HG03097 (cell line): ENCODE results near the gene PGPEP1.
"Not testable (repeated sequence)": the region's sequence is repeated elsewhere in the genome, so short reads cannot be mapped to it uniquely, and the experiment has no call there.

Source experiments
- ATAC-seq: cut with Tn5 transposase; IDR thresholded peaks from one replicate; pipeline ENCODE4 v1.9.1; 2021; ENCODE audit not compliant: unreplicated experiment, low FRiP score

Gene PGPEP1

DNA sequence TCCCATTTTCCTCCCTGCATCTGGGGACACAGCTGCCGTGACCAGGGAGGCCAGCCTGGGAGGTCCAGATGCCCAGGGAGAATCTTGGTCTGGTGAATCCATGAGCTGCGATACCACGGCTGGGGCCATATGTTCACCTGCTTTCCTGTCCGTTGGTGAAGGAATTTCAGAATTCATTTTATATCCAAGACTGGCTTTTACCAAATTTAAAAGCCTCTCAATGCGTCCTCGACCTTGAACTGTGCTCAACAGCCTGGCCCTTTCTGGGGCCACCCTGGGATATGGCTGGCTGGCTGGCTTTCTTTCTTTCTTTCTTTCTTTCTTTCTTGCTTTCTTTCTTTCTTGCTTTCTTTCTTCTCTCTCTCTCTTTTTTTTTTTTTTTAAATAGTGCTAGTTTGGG lies 23.4 kb downstream of the PGPEP1 start:
- no peak for ATAC-seq

DNA sequence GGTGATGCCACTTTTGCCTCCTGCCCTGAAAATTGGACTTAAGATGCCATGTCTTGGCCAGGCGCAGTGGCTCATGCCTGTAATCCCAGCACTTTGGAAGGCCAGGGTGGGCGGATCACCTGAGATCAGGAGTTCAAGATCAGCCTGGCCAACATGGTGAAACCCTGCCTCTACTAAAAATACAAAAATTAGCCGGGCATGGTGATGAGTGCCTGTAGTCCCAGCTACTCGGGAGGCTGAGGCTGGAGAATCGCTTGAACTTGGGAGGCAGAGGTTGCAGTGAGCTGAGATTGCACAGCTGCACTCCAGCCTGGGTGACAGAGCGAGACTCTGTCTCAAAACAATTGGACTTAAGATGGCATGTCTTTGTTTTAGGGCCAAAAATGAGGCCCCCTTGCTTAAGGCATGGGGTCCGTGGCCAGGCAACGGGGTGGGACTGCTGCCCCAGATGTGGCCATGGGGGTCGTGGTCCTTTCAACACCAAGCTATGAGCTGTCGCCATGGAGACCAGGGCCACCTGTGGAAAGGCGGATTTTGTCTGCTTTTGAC lies 24.0 kb downstream of the PGPEP1 start:
- ATAC-seq = not testable (repeated sequence)

DNA sequence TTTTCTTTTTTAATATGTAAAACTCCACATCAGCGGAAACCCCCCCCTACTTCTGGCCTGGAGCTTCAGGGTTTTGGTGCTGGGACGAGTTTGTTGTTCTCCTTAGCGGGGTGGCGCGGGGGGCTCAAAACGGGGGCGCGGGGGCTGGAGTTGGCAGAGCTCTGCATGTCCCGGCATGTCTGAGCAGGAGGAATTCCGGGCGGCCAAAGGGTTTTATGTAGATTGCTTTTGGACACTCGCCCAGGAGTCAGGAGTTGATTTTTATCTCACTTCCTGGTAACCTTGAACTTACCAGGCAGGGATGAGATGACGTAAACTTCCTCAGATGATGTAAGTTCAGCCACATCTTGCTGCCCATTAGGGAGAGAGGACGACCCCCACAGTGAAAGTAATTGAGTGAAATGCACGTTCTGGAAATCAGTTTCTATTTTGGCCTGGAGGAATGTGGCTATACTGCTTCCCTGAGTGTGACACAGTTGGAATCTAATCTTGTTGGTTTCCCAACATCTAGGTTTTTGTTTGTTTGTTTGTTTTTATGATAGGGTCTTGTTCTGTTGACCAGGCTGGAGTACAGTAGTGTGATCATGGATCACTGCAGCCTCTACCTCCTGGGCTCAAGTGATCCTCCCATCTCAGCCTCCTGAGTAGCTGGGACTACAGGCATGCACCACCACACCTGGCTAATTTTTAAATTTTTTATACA lies 24.6 kb downstream of the PGPEP1 start:
- ATAC-seq = no peak

DNA sequence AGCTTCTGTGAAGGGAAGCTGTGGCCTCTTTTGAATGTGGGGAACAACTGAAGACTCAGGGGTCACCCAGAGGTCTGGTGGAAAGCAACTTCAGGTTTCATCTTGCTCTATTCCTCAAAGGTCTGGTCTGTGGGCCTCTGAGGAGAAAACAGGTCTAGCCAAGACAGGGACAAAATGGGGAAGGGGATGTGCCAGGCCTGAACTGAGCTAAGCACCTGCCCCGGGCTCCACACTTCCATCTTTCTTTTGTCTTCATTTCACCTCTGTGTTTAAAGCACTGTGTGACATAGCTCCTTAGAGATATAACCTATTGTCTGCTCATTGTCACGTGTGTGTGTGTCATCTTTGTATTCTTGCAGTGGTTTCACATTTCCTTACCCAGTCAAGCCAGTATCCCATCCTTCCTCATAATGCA lies 25.6 kb downstream of the PGPEP1 start:
- ATAC-seq = no peak

DNA sequence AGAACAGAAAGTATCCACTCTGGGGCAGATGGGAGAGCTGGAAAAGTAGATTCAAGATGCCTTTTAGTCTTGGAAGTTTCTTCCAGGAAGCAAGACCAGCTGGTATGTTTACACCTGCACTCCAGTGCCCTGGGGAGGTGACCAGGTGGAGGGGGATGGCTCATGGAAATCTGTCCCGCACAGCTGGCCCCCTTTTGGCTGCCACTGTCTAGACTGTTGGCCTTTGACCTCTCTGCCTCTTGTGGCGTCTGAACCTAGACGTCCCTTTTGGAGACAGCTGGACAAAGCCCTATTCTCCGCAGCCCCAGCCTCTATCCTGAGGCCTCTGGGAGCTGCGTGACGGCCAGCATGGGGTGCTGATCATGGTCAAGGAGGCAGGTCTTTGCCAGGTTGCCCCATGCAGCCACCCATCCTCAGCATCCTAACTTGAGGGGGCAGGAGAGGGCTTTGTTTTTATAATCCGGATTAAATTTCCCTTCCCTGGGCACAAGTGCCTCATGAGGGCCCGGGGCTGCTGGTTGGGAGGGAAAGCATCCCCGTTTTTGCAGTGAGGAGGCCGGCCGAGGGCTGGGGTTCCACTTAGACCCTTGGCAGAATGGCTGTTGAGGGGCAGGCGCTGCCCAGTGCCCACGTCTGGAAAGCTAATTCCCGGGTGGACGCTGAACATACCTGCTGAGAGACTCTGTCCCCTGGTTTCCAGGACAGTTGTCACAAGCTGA lies 28.3 kb downstream of the PGPEP1 start:
- no peak for ATAC-seq

DNA sequence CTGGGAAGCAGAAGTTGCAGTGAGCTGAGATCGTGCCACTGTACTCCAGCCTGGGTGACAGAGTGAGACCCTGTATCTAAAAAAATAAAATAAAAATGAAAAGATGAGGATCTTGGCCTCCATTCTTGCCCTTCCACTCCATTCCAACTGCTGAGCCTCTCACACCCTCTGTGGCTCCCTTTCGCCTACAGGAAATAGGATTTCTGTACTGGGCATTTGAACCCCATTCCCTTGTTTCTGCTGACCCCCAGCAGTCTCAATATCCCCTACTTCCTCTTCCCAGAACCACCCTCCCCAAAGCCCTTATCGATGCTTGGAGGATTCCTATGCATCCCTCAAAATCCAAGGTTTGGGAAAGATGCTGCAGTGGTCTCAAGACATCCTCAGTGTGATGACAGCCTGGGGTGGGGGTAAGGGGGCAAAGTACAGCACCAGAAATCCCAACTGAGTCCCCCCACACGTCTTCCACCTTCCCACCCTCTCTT lies 33.1 kb downstream of the PGPEP1 start:
- no peak for ATAC-seq

DNA sequence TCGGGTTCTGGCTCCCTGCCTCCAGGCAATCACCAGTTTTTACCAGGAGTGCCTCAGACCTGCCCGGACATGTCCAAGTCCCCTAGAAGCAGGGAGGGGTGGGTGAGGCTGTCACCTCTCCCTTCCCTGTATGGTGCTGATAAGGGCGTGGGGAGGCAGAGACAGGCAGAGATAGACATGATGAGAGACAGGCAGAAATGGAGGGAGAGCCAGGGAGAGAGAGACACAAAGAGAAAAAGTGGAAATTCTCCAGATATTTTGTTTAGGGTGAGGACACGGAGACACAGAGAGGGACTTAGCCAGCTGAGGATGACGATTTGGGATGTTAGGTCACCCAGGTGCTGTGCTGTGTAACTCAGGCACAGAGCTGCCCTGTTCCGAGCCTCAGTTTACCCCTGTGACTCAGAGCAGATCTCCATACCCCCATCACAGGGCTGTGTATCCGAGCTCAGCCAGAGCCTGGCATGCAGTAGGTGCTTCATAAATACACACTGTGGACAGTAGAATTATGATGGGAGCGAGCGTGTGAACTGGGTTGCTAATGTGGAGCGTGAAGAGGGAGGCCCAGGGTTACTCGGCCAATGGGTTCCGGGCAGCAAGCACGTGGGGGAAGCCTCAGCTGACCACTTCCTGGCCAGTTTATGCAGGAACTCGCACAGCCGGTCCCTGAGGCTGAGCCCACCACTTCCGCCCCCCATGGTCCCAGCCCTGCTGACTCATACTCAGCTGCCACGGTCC lies 33.7 kb downstream of the PGPEP1 start:
- peak; percentile 76 for ATAC-seq

DNA sequence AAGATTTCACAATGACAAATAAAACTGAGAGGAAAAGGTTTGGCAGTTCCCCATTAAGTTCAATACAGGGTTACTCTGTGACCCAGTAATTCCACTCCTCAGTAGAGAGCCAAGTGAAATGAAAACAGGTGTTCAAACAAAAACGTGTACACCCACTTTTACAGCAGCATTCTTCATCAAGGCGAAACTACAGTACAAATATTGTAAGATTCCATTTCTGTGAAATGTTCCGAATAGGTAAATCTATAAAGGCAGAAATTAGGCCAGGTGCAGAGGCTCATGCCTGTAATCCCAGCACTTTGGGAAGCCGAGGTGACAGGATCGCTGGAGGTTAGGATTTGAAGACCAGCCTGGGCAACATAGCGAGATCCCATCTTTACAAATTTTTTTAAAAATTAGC lies 36.6 kb downstream of the PGPEP1 start:
- ATAC-seq = no peak

DNA sequence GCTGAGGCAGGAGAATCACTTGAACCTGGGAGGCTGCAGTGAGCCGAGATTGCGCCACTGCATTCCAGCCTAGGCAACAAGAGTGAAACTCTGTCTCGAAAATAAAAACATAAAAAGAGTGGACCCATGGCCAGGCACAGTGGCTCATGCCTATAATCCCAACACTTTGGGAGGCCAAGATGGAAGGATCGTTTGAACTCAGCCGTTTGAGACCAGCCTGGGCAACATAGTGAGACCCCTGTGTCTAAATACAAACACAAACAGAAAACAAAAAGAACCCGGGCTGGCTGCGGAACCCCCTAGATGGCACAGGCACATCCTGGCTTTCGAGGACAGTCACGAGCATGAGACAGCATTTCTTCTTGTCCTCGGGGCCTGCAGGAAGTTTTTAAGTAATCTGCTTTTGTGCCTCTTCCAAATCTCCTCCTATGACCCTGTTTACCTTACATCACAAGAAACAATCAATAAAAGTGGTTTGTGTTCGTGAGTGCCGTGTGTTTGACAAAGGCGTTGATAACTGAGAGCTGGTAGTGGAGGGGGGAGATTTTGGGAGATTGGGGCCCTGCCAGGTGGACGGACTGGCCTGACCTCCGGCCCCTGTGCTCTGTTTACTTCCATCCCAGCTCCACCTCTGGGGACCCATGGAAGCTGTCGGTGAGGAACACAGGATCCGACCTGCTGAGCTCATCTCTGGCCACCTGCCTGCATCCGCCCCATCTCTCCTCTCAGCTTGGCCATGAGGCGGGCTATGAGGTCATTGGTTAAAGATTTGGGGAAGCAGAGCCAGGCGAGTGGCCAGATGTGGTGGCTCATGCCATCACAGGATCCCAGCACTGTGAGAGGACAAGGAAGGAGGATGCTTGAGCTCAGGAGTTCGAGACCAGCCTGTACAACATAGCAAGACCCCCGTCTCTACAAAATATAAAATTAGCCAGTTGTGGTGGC lies 39.7 kb downstream of the PGPEP1 start:
- ATAC-seq = no peak

DNA sequence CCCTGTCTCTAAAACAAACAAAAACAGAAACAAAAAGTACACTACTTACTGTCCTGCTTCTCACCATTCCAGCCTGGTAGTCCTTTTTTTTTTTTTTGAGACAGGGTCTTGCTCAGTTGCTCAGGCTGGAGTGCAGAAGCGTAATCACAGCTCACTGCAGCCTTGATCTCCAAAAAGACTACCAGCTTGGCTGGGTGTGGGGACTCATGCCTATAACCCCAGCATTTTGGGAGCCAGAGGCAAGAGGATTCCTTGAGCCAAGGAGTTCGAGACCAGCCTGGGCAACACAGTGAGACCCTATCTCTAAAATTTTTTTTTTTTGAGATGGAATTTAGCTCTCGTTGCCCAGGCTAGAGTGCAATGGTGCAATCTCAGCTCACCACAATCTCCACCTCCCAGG lies 40.4 kb downstream of the PGPEP1 start:
- ATAC-seq = no peak

DNA sequence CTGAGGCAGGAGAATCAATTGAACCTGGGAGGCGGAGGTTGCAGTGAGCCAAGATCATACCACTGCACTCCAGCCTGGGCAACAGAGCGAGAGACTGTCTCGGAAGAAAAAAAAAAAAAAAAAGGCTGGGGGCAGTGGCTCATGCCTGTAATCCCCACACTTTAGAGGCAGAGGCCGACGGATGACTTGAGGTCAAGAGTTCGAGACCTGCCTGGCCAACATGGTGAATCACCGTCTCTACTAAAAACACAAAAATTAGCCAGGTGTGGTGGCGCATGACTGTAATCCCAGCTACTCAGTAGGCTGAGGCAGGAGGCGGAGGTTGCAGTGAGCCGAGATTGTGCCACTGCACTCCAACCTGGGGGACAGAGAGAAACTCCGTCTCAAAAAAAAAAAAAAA lies 43.2 kb downstream of the PGPEP1 start:
- not testable (repeated sequence) for ATAC-seq

DNA sequence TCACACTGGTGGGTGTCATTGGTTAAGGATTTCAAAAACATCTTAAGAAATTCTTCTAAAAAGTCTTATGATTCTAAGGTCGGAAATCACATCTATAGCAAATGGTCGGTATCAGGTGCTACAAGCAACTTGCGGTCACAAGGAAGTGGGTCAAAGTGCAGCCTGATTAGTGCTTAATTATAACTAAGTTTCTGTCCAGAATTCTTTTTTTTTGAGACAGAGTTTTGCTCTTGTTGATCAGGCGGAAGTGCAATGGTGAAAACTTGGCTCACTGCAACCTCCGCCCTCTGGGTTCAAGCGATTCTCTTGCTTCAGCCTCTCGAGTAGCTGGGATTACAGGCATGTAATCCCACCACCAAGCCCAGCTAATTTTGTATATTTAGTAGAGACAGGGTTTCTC lies 44.4 kb downstream of the PGPEP1 start:
- ATAC-seq = no peak

DNA sequence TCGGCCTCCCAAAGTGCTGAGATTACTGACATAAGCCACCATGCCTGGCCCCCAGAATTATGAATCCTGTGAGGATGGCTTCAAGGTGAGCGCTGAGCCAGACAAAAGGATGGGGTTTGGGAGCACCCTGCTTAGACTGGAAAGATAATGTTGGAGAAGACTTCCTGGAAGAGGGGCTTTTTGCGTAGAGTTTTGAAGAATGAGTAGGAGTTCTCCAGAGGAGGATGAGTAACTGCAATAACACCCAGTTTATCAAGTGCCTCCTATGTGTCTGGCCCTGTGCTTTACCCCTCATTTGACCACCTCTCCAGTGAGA lies 44.9 kb downstream of the PGPEP1 start:
- ATAC-seq = no peak

DNA sequence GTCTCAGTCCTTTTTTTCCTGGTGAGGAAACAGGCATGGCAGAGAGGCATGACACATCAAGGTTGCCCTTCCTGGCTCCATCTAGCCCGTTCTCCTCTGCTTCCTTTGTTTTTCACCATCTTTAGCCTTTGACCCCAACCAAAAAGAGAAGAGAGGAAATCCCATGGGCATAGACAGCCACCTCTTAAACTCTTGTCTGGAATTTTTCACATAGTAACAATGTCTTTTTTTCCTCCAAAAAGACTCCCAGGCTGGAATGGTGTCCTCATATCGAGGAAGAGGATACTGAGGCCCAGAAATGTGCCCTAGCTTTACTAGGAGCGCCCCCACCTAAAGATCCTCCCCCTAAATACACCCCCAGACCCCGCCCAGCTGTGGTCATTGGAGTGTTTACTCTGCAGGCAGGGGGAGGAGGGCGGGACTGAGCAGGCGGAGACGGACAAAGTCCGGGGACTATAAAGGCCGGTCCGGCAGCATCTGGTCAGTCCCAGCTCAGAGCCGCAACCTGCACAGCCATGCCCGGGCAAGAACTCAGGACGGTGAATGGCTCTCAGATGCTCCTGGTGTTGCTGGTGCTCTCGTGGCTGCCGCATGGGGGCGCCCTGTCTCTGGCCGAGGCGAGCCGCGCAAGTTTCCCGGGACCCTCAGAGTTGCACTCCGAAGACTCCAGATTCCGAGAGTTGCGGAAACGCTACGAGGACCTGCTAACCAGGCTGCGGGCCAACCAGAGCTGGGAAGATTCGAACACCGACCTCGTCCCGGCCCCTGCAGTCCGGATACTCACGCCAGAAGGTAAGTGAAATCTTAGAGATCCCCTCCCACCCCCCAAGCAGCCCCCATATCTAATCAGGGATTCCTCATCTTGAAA lies 45.5 kb downstream of the PGPEP1 start, which contains the start of gene GDF15:
Gene GDF15 (plus strand): TSS at position 484 of the 868 bp plus-strand sequence. CDS start 32 bp downstream, at position 516.
- ATAC-seq = no peak

DNA sequence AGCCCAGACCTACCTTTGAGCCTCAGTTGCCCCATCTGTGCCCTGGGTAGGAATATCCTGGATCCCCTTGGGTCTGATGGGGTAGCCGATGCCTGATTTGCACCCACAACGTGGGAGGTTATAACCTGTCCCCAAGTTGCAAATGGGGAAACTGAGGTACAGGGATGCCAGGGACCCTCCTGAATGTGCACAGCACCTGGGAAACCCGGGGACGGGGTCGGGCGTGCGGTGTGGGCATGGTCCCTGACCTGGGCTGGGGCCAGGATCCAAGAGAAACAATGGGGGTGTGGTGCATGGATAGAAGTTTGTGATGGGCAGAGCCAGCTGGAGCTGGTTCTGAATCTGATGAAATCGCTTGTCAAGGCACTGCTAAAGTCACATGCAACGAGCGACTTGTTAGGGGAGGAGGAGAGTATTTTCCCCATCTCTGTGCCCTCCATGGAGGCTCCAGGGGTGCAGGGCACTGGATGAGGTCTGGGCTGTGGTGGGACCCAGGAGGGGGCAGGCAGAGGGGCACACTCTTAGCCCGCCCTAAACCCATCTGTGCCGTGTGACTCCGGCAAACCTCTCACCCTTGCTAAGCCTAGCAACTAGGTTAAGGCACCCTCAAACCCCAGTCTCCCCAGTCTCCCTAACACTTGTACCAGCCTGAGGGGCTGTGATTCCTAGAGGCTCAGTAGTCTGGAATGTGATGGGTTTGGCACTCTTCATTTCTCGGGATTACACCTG lies 46.3 kb downstream of the PGPEP1 start:
- no peak for ATAC-seq

DNA sequence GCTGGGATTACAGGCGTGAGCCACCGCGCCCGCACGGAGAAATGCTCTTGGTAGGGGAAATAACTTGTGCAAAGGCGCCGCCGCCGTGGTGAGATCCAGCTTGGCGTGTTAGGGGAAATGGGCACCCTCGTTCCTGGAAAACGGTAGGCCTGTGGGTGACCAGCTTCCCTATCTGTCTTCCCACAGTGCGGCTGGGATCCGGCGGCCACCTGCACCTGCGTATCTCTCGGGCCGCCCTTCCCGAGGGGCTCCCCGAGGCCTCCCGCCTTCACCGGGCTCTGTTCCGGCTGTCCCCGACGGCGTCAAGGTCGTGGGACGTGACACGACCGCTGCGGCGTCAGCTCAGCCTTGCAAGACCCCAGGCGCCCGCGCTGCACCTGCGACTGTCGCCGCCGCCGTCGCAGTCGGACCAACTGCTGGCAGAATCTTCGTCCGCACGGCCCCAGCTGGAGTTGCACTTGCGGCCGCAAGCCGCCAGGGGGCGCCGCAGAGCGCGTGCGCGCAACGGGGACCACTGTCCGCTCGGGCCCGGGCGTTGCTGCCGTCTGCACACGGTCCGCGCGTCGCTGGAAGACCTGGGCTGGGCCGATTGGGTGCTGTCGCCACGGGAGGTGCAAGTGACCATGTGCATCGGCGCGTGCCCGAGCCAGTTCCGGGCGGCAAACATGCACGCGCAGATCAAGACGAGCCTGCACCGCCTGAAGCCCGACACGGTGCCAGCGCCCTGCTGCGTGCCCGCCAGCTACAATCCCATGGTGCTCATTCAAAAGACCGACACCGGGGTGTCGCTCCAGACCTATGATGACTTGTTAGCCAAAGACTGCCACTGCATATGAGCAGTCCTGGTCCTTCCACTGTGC lies 47.9 kb downstream of the PGPEP1 start:
- ATAC-seq = peak; percentile 72

DNA sequence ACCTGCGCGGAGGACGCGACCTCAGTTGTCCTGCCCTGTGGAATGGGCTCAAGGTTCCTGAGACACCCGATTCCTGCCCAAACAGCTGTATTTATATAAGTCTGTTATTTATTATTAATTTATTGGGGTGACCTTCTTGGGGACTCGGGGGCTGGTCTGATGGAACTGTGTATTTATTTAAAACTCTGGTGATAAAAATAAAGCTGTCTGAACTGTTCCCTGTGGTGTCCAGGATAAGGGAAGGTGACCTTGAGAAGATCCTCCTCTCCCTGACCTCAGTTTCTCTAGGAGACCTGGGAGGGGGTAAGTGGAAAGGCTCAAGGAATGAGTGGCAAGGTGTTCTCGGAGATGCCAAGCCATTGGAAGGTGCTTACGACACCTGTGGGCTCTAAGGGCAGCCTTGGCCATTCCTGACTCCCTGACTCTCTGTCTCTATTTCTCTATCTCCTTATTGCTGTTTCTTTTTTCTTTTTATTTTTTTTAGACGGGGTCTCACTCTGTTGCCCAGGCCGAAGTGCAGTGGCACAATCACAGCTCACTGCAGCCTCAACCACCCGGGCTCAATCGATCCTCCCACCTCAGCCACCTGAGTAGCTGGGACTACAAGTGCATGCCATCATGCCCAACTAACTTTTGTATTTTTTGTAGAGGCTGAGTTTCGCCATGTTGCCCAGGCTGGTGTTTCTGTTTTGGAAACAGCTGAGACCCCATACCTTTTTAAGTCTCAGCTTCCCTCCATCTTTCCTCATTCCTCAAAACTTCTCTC lies 48.7 kb downstream of the PGPEP1 start:
- ATAC-seq = no peak
